ENCODE measurements around the gene TOMM6.

Gene TOMM6

GRCh38 chr6:41824571-41825569 is 37.4 kb downstream of the TOMM6 start:
- no peak for DNase-seq (ENCODE audit: low spot score)

- DNase-seq (ENCODE audit: low spot score), result no peak
These were observed 39.0 kb downstream of the TOMM6 start for GRCh38 chr6:41826343-41827022.

- DNase-seq (ENCODE audit: low spot score), result no peak
These were observed 44.8 kb downstream of the TOMM6 start for GRCh38 chr6:41832263-41832662.

GRCh38 chr6:41836022-41836659 is 48.6 kb downstream of the TOMM6 start:
- no peak for DNase-seq (ENCODE audit: low spot score)

- no peak for DNase-seq (ENCODE audit: low spot score)
These were observed 49.2 kb downstream of the TOMM6 start for GRCh38 chr6:41836660-41837052.

All from Ammon's horn (tissue), 1 donor.